ENCODE results near the gene TBR1.

DNA sequence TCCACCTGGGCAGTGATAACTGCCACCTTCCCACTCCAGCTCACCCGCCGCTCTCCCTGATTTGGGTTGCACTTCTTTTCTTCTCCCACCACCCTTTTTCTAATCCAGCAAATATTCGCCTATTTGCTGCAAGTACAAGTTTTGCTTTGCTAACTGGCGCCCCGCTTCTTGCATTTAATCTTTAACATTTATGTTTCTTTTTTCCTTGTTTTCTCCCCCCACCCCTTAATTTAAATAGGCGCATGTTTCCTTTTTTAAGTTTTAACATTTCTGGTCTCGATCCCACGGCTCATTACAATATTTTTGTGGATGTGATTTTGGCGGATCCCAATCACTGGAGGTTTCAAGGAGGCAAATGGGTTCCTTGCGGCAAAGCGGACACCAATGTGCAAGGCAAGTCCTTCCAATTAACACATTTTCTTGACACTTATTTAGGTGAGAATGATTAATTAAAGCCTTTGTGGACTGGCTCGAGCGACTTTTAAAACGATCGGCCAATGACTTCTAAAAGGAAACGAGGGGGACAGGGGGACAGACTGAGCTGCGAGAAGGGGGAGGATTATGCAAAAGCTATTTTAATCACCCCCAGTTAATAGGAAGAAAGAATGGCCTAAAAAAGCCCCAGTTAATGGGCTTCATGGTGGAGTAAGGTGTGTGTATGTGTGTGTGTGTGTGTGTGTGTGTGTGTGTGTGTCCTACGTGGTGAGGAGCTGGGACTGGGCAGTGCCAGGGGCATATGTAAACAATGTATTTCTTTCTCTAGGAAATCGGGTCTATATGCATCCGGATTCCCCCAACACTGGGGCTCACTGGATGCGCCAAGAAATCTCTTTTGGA, 1.6 kb downstream of the TBR1 start:
- TF ChIP-seq POLR2AphosphoS5 (IDR thresholded peaks at IDR 0.05; ENCODE audit: borderline replicate concordance, low read depth, low read length) (no peak), FOXP2 (optimal IDR thresholded peaks at IDR 0.05; ENCODE audit: control extremely low read depth, extremely low read length, insufficient read depth) (no peak)
